ENCODE measurements around the gene FN3KRP. TPM values are rescaled to one million over a fixed set of nuclear protein-coding genes. Genes with fewer than 3 reads are reported as not detected.

The FN3KRP gene
- polyA plus RNA-seq, 1 of the 3 experiments (the other 2 are of a cell fraction): 68.2 TPM

DNA sequence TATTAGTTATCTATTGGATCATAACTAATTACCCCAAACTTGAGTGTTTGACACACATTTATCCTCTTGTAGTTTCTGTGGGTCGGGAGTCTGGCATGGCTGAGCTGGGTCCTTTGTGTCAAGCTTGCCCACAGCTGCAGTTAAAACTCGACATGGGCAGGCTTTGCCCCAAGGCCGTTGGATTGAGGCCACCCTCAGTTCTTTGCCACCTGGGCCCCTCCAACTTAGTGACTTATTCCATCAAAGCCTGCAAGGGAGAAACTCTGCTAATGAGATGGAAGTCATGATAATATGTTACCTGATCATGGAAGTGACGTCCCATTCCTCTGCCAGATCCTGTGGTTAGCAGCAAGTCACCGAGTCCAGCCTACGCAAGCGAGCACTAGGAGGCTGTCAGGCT is 52.5 kb downstream of the FN3KRP start:
- peaks cover 42 to 47% of the 10 kb centered on the region in 2 experiments for H3K36me3 ChIP-seq (replicated peaks in 1 of 2; ENCODE audit: control insufficient read depth in 1 of 2, insufficient read depth in 2 of 2, low read length in 1 of 2)
- peak; percentile 8 for DNase-seq
- H3F3A ChIP-seq (replicated peaks; ENCODE audit: insufficient read depth): no peaks in the 10 kb centered on the region
- no peaks in the 10 kb centered on the region for H3K27me3 ChIP-seq (ENCODE audit: insufficient read depth)
- CTCF ChIA-PET: interaction anchor here (1.0 to 2.1 kb wide), 5 partner anchors 10 to 333 kb away, joined by 3 to 8 read pairs (median 3); no protein-coding TSS in a partner anchor
- H3K9me2 ChIP-seq: no peaks in the 10 kb centered on the region
- H3K79me2 ChIP-seq (ENCODE audit: insufficient read depth): peaks cover 4% of the 10 kb centered on the region; the same call in 1 of the 2 replicates
- H2AFZ ChIP-seq (ENCODE audit: low read depth): no peak overlapping the region
- no peaks in the 10 kb centered on the region for H4K20me1 ChIP-seq (ENCODE audit: insufficient read depth)
- POLR2A ChIA-PET: no interaction called here
- TF ChIP-seq ELF1 (IDR thresholded peaks at IDR 0.05) (no peak), TEAD4 (IDR thresholded peaks at IDR 0.05; ENCODE audit: borderline replicate concordance, insufficient read depth) (no peak), POLR2AphosphoS5 (IDR thresholded peaks at IDR 0.05; ENCODE audit: low read depth, low read length) (no peak), NRF1 (IDR thresholded peaks at IDR 0.05; ENCODE audit: low read depth, low read length) (no peak), SIN3A (IDR thresholded peaks at IDR 0.05; ENCODE audit: borderline replicate concordance, low read depth, low read length) (no peak), CHD2 (IDR thresholded peaks at IDR 0.05; ENCODE audit: low read length, partially characterized antibody) (no peak)
- TF ChIP-seq, protein P1, sequence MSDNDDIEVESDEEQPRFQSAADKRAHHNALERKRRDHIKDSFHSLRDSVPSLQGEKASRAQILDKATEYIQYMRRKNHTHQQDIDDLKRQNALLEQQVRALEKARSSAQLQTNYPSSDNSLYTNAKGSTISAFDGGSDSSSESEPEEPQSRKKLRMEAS (IDR thresholded peaks at IDR 0.05; ENCODE audit: low read depth): no peak
- TF ChIP-seq, protein P2, sequence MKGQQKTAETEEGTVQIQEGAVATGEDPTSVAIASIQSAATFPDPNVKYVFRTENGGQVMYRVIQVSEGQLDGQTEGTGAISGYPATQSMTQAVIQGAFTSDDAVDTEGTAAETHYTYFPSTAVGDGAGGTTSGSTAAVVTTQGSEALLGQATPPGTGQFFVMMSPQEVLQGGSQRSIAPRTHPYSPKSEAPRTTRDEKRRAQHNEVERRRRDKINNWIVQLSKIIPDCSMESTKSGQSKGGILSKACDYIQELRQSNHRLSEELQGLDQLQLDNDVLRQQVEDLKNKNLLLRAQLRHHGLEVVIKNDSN (IDR thresholded peaks at IDR 0.05; ENCODE audit: borderline replicate concordance, low read depth): no peak
- TF ChIP-seq, protein P3, sequence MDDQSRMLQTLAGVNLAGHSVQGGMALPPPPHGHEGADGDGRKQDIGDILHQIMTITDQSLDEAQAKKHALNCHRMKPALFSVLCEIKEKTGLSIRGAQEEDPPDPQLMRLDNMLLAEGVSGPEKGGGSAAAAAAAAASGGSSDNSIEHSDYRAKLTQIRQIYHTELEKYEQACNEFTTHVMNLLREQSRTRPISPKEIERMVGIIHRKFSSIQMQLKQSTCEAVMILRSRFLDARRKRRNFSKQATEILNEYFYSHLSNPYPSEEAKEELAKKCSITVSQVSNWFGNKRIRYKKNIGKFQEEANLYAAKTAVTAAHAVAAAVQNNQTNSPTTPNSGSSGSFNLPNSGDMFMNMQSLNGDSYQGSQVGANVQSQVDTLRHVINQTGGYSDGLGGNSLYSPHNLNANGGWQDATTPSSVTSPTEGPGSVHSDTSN (IDR thresholded peaks at IDR 0.05): no peak
- TF ChIP-seq, protein P4, sequence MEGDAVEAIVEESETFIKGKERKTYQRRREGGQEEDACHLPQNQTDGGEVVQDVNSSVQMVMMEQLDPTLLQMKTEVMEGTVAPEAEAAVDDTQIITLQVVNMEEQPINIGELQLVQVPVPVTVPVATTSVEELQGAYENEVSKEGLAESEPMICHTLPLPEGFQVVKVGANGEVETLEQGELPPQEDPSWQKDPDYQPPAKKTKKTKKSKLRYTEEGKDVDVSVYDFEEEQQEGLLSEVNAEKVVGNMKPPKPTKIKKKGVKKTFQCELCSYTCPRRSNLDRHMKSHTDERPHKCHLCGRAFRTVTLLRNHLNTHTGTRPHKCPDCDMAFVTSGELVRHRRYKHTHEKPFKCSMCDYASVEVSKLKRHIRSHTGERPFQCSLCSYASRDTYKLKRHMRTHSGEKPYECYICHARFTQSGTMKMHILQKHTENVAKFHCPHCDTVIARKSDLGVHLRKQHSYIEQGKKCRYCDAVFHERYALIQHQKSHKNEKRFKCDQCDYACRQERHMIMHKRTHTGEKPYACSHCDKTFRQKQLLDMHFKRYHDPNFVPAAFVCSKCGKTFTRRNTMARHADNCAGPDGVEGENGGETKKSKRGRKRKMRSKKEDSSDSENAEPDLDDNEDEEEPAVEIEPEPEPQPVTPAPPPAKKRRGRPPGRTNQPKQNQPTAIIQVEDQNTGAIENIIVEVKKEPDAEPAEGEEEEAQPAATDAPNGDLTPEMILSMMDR (IDR thresholded peaks at IDR 0.05): no peak
- WGBS (ENCODE audit: low lambda C conversion rate): 91% methylated on average over 7 of the region's 7 CpGs
- no peaks in the 10 kb centered on the region for H3K4me1 ChIP-seq (ENCODE audit: control insufficient read depth in 1 of 2, insufficient read depth in 2 of 2, low read depth in 1 of 2, low read length in 1 of 2)
- no peak overlapping the region for H3K27ac ChIP-seq (ENCODE audit: low read depth in 2 of 2, low read length in 1 of 2)
- no peaks in the 10 kb centered on the region for H3K9me3 ChIP-seq
- no peak overlapping the region for H3K9ac ChIP-seq
- H3K4me3 ChIP-seq (ENCODE audit: low read depth in 2 of 2, low read length in 1 of 2): no peak overlapping the region
- no peak overlapping the region for H3K4me2 ChIP-seq

DNA sequence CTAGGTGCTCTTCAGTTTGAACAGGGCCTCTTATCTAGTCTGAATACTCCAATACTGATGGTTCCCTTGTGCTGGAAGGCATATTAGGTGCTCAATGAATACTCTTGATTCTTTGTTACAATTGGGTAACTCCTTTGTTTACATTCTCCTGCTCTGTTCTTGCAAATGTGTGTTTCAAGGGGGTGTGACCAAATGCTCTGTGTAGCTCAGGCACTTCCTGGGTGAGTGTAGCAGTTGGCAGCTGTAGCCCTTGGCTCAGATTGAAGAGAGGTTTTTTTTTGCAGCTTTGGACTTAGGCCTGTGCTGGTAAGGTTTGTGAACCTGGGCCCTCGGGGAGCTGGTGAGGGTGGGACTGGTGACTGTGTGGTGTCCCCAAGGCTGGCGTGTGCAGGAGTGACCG is 55.5 kb downstream of the FN3KRP start:
- WGBS (ENCODE audit: low lambda C conversion rate): 96% methylated on average over 3 of the region's 3 CpGs
- no peak overlapping the region for H3K4me2 ChIP-seq
- no peaks in the 10 kb centered on the region for H3K9me3 ChIP-seq
- no peak overlapping the region for H3K4me3 ChIP-seq (ENCODE audit: low read depth in 2 of 2, low read length in 1 of 2)
- no peak overlapping the region for H2AFZ ChIP-seq (ENCODE audit: low read depth)
- no peak overlapping the region for H3K27ac ChIP-seq (ENCODE audit: low read depth in 2 of 2, low read length in 1 of 2)
- no peaks in the 10 kb centered on the region for H3K79me2 ChIP-seq (ENCODE audit: insufficient read depth)
- H3K4me1 ChIP-seq (ENCODE audit: control insufficient read depth in 1 of 2, insufficient read depth in 2 of 2, low read depth in 1 of 2, low read length in 1 of 2): no peaks in the 10 kb centered on the region
- peaks cover 40 to 46% of the 10 kb centered on the region in 2 experiments for H3K36me3 ChIP-seq (replicated peaks in 1 of 2; ENCODE audit: control insufficient read depth in 1 of 2, insufficient read depth in 2 of 2, low read length in 1 of 2)
- H3K9me2 ChIP-seq: no peaks in the 10 kb centered on the region
- POLR2A ChIA-PET: no interaction called here
- no peak for DNase-seq
- H3F3A ChIP-seq (replicated peaks; ENCODE audit: insufficient read depth): no peaks in the 10 kb centered on the region
- no peak overlapping the region for H3K9ac ChIP-seq
- CTCF ChIA-PET: interaction anchor here (2.1 kb wide), 1 partner anchor 9 kb away, joined by 11 read pairs; no protein-coding TSS in a partner anchor
- H4K20me1 ChIP-seq (ENCODE audit: insufficient read depth): no peaks in the 10 kb centered on the region; the same call in 1 of the 2 replicates
- no peaks in the 10 kb centered on the region for H3K27me3 ChIP-seq (ENCODE audit: insufficient read depth)
- TF ChIP-seq SMC3 (IDR thresholded peaks at IDR 0.05; ENCODE audit: low read depth, low read length) (no peak), RFX5 (IDR thresholded peaks at IDR 0.05; ENCODE audit: low read length) (no peak), GATA2 (CRISPR knock-in tag; IDR thresholded peaks at IDR 0.05) (no peak), FOXJ3 (CRISPR knock-in tag; IDR thresholded peaks at IDR 0.05) (no peak), GABPA (IDR thresholded peaks at IDR 0.05; ENCODE audit: low read depth) (no peak), POLR2AphosphoS5 (IDR thresholded peaks at IDR 0.05; ENCODE audit: low read depth, low read length) (no peak), ELF1 (IDR thresholded peaks at IDR 0.05) (no peak), RXRA (IDR thresholded peaks at IDR 0.05; ENCODE audit: borderline replicate concordance, low read depth) (no peak), RCOR1 (IDR thresholded peaks at IDR 0.05; ENCODE audit: low read length) (no peak), NRF1 (IDR thresholded peaks at IDR 0.05; ENCODE audit: low read depth, low read length) (no peak)
- TF ChIP-seq, protein P5, sequence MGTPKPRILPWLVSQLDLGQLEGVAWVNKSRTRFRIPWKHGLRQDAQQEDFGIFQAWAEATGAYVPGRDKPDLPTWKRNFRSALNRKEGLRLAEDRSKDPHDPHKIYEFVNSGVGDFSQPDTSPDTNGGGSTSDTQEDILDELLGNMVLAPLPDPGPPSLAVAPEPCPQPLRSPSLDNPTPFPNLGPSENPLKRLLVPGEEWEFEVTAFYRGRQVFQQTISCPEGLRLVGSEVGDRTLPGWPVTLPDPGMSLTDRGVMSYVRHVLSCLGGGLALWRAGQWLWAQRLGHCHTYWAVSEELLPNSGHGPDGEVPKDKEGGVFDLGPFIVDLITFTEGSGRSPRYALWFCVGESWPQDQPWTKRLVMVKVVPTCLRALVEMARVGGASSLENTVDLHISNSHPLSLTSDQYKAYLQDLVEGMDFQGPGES (IDR thresholded peaks at IDR 0.05; ENCODE audit: low read depth, low read length): no peak
- TF ChIP-seq, protein P3 (IDR thresholded peaks at IDR 0.05): no peak
- TF ChIP-seq, protein P6, sequence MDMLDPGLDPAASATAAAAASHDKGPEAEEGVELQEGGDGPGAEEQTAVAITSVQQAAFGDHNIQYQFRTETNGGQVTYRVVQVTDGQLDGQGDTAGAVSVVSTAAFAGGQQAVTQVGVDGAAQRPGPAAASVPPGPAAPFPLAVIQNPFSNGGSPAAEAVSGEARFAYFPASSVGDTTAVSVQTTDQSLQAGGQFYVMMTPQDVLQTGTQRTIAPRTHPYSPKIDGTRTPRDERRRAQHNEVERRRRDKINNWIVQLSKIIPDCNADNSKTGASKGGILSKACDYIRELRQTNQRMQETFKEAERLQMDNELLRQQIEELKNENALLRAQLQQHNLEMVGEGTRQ (IDR thresholded peaks at IDR 0.05; ENCODE audit: borderline replicate concordance, low read depth, low read length): no peak
- TF ChIP-seq, protein P2 (IDR thresholded peaks at IDR 0.05; ENCODE audit: borderline replicate concordance, low read depth): no peak

Measured in SK-N-SH (cell line).